Measurements from ENCODE around the gene SLC1A4. TPM values are rescaled to one million over a fixed set of nuclear protein-coding genes. Genes with fewer than 3 reads are reported as not detected.

Gene SLC1A4
- total and polyA plus RNA-seq, 10 of the 15 experiments (the other 5 are each of a cell fraction or from before 2014, with no cell fraction given), result 10.8 to 43.2 (median 27.7) TPM

DNA sequence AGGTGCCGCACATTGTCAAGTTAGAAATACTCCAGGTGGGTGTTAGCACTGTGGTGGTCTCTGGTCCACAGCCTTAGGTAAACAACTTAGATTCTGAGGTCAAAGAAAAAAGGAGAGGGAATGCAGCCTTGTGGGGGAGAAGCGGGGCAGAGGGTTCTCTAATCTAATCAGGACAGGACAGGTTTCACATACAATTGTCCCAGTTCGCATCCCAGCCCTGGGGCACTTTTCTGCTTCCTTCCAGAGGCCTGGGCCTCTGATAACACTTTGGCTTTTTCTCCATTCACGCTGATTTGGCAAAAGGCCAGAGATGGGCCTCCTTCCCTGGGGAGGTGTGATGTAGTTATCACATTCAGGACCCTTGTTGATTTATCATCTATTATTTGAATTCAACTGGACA, 32.5 kb downstream of the SLC1A4 start (continued):
- TF ChIP-seq KDM1A (IDR thresholded peaks at IDR 0.05; ENCODE audit: borderline replicate concordance), result no peak
- TF ChIP-seq POLR2AphosphoS5 (IDR thresholded peaks at IDR 0.05; ENCODE audit: low read length), result no peak
- TF ChIP-seq KAT2A (conservative IDR thresholded peaks at IDR 0.05; ENCODE audit: control insufficient read depth, low read depth, low read length), result no peak
- no peak for TF ChIP-seq EZH2 (IDR thresholded peaks at IDR 0.05; ENCODE audit: borderline replicate concordance, control insufficient read depth, low read depth, low read length)

DNA sequence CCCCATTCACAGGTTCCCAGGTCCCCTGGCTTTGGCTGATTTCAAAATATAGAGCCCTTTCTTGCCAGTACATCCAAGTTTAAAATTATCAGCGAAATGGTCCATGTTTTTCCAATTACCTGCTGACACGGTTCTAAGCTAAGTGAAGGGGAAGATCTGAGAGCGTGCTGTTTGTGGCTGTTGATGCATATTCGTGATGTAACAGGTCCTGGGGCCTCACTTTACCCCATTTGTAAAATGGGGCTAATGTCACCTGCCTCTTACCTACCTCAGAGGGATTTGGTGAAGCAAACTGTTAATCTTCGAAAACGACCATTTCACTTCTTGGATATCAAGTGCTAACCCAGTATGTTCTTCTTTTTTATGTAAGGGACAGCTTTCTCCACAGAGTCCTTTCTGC, 33.0 kb downstream of the SLC1A4 start:
- in situ Hi-C loops (cut with MboI) (no loop called here), intact Hi-C loops (cut with micrococcal nuclease; ENCODE audit: unreplicated experiment) (no loop called here)
- Histone ChIP-seq H3K79me2 (ENCODE audit: control insufficient read depth, insufficient read depth, low read length) (no peaks in the 10 kb centered on the region), H2AFZ (ENCODE audit: control insufficient read depth, low read depth, low read length) (no peak overlapping the region), H3K4me1 (ENCODE audit: control insufficient read depth, insufficient read depth, low read length) (peaks cover 18% of the 10 kb centered on the region), H3K27me3 (replicated peaks in 1 of 2; ENCODE audit: control insufficient read depth in 2 of 2, insufficient read depth in 2 of 2, low read length in 1 of 2) (no peaks in the 10 kb centered on the region), H4K20me1 (ENCODE audit: control insufficient read depth, insufficient read depth) (no peaks in the 10 kb centered on the region), H3K9ac (ENCODE audit: control insufficient read depth, insufficient read depth, low read length) (no peak overlapping the region), H3K27ac (ENCODE audit: control insufficient read depth, insufficient read depth) (no peak overlapping the region), H3K4me2 (ENCODE audit: control insufficient read depth, insufficient read depth) (no peak overlapping the region), H3K36me3 (ENCODE audit: control insufficient read depth in 2 of 2, insufficient read depth in 2 of 2, low read length in 1 of 2) (peaks cover 28 to 30% of the 10 kb centered on the region in 2 experiments), H3K4me3 (no peak overlapping the region), H3K9me3 (replicated peaks; ENCODE audit: control insufficient read depth, insufficient read depth, low read length) (no peaks in the 10 kb centered on the region)
- ChIA-PET RAD21 (ENCODE audit: unreplicated experiment) (interaction anchor here (1.4 kb wide), 1 partner anchor 104 kb away, joined by 3 read pairs; no protein-coding TSS in a partner anchor), CTCF (interaction anchor here (0.5 kb wide), 1 partner anchor 445 kb away, joined by 4 read pairs; no protein-coding TSS in a partner anchor), SMC1A (ENCODE audit: uncharacterized antibody, unreplicated experiment) (interaction anchor here (1.0 to 1.5 kb wide), 2 partner anchors 9 to 13 kb away, joined by 3 to 4 read pairs; no protein-coding TSS in a partner anchor), POLR2A (interaction anchor here (1.2 to 1.5 kb wide), 2 partner anchors 30 to 99 kb away, joined by 3 read pairs; no protein-coding TSS in a partner anchor)
- no peak for DNase-seq (ENCODE audit: low read depth, low spot score)
- WGBS (ENCODE audit: insufficient coverage, insufficient replicate concordance, low lambda C conversion rate, missing lambda C conversion rate), result 97% methylated on average over 6 of the region's 6 CpGs
- BruUV-seq (replicated peaks), result no TSS peak
- no peak for ATAC-seq
- no peak for FAIRE-seq
- TF ChIP-seq ZZZ3 (IDR thresholded peaks at IDR 0.05; ENCODE audit: control insufficient read depth, insufficient read length, low read depth) (no peak), LARP7 (IDR thresholded peaks at IDR 0.05) (no peak), HCFC1 (IDR thresholded peaks at IDR 0.05; ENCODE audit: low read length) (no peak), KDM1A (IDR thresholded peaks at IDR 0.05; ENCODE audit: borderline replicate concordance) (no peak), CBX3 (IDR thresholded peaks at IDR 0.05; ENCODE audit: borderline replicate concordance, low read depth) (no peak), MYC (IDR thresholded peaks at IDR 0.05; ENCODE audit: insufficient read depth, insufficient read length, insufficient replicate concordance, low read length, severe bottlenecking) (no peak), CBFB (IDR thresholded peaks at IDR 0.05; ENCODE audit: low read depth) (no peak), POLR2A (IDR thresholded peaks at IDR 0.05; ENCODE audit: low read depth, low read length) (no peak), EED (IDR thresholded peaks at IDR 0.05; ENCODE audit: low read depth) (no peak), MTA3 (IDR thresholded peaks at IDR 0.05; ENCODE audit: borderline replicate concordance, low read length) (no peak), ATF3 (IDR thresholded peaks at IDR 0.05; ENCODE audit: borderline replicate concordance, extremely low read depth, low read depth, low read length) (no peak), ZNF622 (IDR thresholded peaks at IDR 0.05) (no peak)
- TF ChIP-seq, protein P1, sequence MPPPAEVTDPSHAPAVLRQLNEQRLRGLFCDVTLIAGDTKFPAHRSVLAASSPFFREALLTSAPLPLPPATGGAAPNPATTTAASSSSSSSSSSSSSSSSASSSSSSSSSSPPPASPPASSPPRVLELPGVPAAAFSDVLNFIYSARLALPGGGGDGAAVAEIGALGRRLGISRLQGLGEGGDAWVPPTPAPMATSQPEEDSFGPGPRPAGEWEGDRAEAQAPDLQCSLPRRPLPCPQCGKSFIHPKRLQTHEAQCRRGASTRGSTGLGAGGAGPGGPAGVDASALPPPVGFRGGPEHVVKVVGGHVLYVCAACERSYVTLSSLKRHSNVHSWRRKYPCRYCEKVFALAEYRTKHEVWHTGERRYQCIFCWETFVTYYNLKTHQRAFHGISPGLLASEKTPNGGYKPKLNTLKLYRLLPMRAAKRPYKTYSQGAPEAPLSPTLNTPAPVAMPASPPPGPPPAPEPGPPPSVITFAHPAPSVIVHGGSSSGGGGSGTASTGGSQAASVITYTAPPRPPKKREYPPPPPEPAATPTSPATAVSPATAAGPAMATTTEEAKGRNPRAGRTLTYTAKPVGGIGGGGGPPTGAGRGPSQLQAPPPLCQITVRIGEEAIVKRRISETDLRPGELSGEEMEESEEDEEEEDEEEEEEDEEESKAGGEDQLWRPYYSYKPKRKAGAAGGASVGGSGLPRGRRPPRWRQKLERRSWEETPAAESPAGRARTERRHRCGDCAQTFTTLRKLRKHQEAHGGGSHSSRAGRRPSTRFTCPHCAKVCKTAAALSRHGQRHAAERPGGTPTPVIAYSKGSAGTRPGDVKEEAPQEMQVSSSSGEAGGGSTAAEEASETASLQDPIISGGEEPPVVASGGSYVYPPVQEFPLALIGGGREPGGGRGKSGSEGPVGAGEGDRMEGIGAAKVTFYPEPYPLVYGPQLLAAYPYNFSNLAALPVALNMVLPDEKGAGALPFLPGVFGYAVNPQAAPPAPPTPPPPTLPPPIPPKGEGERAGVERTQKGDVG (CRISPR knock-in tag; IDR thresholded peaks at IDR 0.05), result no peak
- TF ChIP-seq, protein P2, sequence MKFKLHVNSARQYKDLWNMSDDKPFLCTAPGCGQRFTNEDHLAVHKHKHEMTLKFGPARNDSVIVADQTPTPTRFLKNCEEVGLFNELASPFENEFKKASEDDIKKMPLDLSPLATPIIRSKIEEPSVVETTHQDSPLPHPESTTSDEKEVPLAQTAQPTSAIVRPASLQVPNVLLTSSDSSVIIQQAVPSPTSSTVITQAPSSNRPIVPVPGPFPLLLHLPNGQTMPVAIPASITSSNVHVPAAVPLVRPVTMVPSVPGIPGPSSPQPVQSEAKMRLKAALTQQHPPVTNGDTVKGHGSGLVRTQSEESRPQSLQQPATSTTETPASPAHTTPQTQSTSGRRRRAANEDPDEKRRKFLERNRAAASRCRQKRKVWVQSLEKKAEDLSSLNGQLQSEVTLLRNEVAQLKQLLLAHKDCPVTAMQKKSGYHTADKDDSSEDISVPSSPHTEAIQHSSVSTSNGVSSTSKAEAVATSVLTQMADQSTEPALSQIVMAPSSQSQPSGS (IDR thresholded peaks at IDR 0.05; ENCODE audit: low read length), result no peak
- TF ChIP-seq, protein P3, sequence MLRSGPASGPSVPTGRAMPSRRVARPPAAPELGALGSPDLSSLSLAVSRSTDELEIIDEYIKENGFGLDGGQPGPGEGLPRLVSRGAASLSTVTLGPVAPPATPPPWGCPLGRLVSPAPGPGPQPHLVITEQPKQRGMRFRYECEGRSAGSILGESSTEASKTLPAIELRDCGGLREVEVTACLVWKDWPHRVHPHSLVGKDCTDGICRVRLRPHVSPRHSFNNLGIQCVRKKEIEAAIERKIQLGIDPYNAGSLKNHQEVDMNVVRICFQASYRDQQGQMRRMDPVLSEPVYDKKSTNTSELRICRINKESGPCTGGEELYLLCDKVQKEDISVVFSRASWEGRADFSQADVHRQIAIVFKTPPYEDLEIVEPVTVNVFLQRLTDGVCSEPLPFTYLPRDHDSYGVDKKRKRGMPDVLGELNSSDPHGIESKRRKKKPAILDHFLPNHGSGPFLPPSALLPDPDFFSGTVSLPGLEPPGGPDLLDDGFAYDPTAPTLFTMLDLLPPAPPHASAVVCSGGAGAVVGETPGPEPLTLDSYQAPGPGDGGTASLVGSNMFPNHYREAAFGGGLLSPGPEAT (IDR thresholded peaks at IDR 0.05; ENCODE audit: low read depth), result no peak

Measured in GM12878 (cell line).